Lower leg skin (tissue), 4 donors: Measurements from ENCODE around the gene SPC24. TPM values are rescaled to one million over a fixed set of nuclear protein-coding genes. Genes with fewer than 3 reads are reported as not detected.
"Not testable (repeated sequence)": the region's sequence is repeated elsewhere in the genome, so short reads cannot be mapped to it uniquely, and the experiment has no call there.

Experiments
- DNase-seq, 2 donors: peaks; one replicate each; pipeline ENCODE4 v3.0.0-alpha.2; 2019; ENCODE audit warnings: low spot score in 2 of 2
- H3K4me3 ChIP-seq: fragments of 200-600 bp; sonication (generic); 2 replicates; pipeline ENCODE4 v1.5.1; 2017; ENCODE audit warnings: mild to moderate bottlenecking, low read depth; ENCODE audit not compliant: poor library complexity, severe bottlenecking
- CTCF ChIP-seq, 3 donors: fragments of 450-650 bp; IDR thresholded peaks; one replicate each; pipeline ENCODE4 v1.5.1; 2016; ENCODE audit warnings: antibody characterized with exemption in 3 of 3, mild to moderate bottlenecking in 3 of 3, moderate library complexity in 2 of 3
- POLR2A ChIP-seq, 2 donors: fragments of 450-650 bp; IDR thresholded peaks; one replicate each; pipeline ENCODE4 v1.6.1; 2016 to 2017; ENCODE audit warnings: antibody characterized with exemption in 2 of 2, mild to moderate bottlenecking in 1 of 2, moderate library complexity in 1 of 2
- WGBS, 2 donors: methylation state at CpG; one replicate each; pipeline ENCODE4 v1.1.5; 2018; 5-methylcytosine and 5-hydroxymethylcytosine counted together
- intact Hi-C: fragments of 100-400 bp; cut with DNase I; formaldehyde crosslinking; loops from one replicate; pipeline ENCODE4 v1.15.0; 2023; ENCODE audit warnings: low total_unique reads
- total RNA-seq, 4 donors: library from RNA; depleted of rRNA; stranded (reverse); fragments of >200 nt; gene quantifications; one replicate each; pipeline ENCODE4 v1.1.0, GENCODE V29; 2016

SPC24 gene
- total RNA-seq, 4 donors from 2014 or later: 0.17 to 8.5 (median 0.82) TPM

GRCh38 chr19:11187441-11187840 lies 31.9 kb upstream of the SPC24 start:
- DNase-seq: no peak
- TF ChIP-seq POLR2A (IDR thresholded peaks at IDR 0.05) (no peak), CTCF (IDR thresholded peaks at IDR 0.05) (no peak)
- intact Hi-C loops: no loop called here
- no peak overlapping the region for H3K4me3 ChIP-seq
- WGBS, 2 donors: 88 to 90% methylated on average over 9 of the region's 9 CpGs

DNA sequence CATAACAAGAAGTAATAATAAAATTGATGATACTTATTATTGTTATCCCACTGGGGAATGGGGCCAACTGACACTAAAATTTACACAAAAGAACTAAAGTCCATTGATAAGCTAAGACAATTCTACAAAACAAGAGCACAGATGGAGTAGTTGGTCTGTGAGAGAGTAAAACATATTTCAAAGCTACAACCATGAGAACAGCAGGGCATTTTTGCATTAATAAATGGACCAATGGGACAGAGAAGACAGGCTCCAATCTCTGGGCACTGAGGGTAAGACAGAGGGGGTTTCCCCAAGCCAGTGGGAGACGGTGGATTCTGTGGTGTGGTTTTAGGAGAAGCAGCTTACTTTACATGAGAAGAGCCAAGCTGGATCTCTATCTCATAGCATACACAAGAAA lies 27.4 kb upstream of the SPC24 start:
- 78 to 97% methylated on average over 1 of the region's 1 CpG for WGBS, 2 donors
- no peak overlapping the region for H3K4me3 ChIP-seq
- intact Hi-C loops: no loop called here
- DNase-seq: no peak
- TF ChIP-seq CTCF (IDR thresholded peaks at IDR 0.05): no peak
- no peak for TF ChIP-seq POLR2A (IDR thresholded peaks at IDR 0.05)

GRCh38 chr19:11181488-11181887 lies 25.9 kb upstream of the SPC24 start:
- H3K4me3 ChIP-seq: no peak overlapping the region
- TF ChIP-seq POLR2A (IDR thresholded peaks at IDR 0.05) (no peak), CTCF (IDR thresholded peaks at IDR 0.05) (no peak)
- no peak for DNase-seq
- 92 to 96% methylated on average over 4 of the region's 4 CpGs for WGBS, 2 donors
- intact Hi-C loops: no loop called here

DNA sequence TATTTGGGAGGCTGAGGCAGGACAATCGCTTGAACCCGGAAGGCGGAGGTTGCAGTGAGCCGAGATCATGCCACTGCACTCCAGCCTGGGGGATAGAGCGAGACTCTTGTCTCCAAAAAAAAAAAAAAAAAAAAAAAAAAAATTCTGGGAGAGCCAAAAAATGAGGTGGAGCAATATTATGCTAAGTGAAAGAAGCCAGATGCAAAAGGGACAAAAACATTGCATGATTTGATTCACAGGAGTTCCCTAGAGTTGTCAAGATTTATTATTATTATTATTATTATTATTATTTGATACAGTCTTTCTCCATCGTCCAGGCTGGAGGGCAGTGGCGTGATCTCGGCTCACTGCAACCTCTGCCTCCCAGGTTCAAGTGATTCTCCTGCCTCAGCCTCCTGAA lies 25.4 kb upstream of the SPC24 start:
- intact Hi-C loops, H3K4me3 ChIP-seq, DNase-seq: not testable (repeated sequence)
- 64 to 71% methylated on average over 8 of the region's 8 CpGs for WGBS, 2 donors

GRCh38 chr19:11180346-11180745 lies 24.8 kb upstream of the SPC24 start:
- no peak for DNase-seq
- intact Hi-C loops: no loop called here
- 62 to 63% methylated on average over 8 of the region's 8 CpGs for WGBS, 2 donors
- H3K4me3 ChIP-seq: no peak overlapping the region
- TF ChIP-seq CTCF (IDR thresholded peaks at IDR 0.05) (no peak), POLR2A (IDR thresholded peaks at IDR 0.05) (no peak)

DNA sequence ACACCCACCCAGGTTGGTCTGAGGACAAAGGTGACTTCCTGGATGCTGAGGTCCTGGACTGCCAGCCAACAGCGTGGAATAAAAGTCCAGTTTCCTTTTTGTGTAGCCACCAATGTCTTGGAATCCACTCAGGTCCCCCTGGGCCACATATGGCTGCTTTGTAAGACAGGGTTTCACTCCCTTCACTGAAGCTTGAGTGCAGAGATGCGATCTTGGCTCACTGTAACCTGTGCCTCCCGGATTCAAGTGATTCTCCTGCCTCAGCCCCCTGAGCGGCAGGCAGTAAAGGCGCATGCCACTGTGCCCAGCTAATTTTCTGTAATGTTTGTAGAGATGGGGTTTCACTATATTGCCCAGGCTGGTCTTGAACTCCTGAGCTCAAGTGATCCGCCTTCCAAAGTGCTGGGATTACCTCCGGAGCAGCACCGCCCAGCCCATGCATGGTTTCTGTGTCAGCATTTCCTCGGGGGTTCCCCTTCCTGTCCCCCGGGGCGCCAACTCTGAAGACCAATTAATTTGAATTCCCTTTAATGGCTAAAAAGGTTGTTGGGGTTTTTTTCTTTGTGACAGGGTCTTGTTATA lies 24.2 kb upstream of the SPC24 start:
- 53 to 62% methylated on average over 11 of the region's 11 CpGs for WGBS, 2 donors
- TF ChIP-seq CTCF (IDR thresholded peaks at IDR 0.05): no peak
- no peak for TF ChIP-seq POLR2A (IDR thresholded peaks at IDR 0.05)
- intact Hi-C loops: no loop called here
- no peak overlapping the region for H3K4me3 ChIP-seq
- no peak for DNase-seq

DNA sequence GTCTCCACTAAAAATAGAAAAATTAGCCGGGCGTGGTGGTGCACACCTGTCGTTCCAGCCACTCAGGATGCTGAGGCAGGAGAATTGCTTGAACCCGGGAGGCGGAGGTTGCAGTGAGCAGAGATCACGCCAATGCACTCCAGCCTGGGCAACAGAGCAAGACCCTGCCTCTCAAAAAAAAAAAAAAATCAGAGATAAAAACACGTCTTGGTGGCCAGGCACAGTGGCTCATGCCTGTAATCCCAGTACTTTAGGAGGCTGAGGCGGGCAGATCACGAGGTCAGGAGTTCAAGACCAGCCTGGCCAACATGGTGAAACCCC lies 23.5 kb upstream of the SPC24 start:
- 82 to 87% methylated on average over 9 of the region's 9 CpGs for WGBS, 2 donors
- H3K4me3 ChIP-seq, DNase-seq, intact Hi-C loops: not testable (repeated sequence)
